ENCODE data around the gene CPEB3.

Gene CPEB3

GRCh38 chr10:92180399-92180798, 110.5 kb downstream of the CPEB3 start:
- no peak for TF ChIP-seq HDGF (IDR thresholded peaks at IDR 0.05; ENCODE audit: borderline replicate concordance)
- TF ChIP-seq L3MBTL2 (conservative IDR thresholded peaks at IDR 0.05) = no peak
- TF ChIP-seq TARDBP (IDR thresholded peaks at IDR 0.05) = no peak
- no peak for TF ChIP-seq FOXK2 (IDR thresholded peaks at IDR 0.05)
- TF ChIP-seq CTBP1 (IDR thresholded peaks at IDR 0.05; ENCODE audit: borderline replicate concordance) = no peak
- TF ChIP-seq ARNT (IDR thresholded peaks at IDR 0.05) = no peak
- no peak for TF ChIP-seq FOXM1 (IDR thresholded peaks at IDR 0.05; ENCODE audit: borderline replicate concordance)
- TF ChIP-seq, protein P1, sequence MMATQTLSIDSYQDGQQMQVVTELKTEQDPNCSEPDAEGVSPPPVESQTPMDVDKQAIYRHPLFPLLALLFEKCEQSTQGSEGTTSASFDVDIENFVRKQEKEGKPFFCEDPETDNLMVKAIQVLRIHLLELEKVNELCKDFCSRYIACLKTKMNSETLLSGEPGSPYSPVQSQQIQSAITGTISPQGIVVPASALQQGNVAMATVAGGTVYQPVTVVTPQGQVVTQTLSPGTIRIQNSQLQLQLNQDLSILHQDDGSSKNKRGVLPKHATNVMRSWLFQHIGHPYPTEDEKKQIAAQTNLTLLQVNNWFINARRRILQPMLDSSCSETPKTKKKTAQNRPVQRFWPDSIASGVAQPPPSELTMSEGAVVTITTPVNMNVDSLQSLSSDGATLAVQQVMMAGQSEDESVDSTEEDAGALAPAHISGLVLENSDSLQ (IDR thresholded peaks at IDR 0.05) = no peak
- TF ChIP-seq SP1 (IDR thresholded peaks at IDR 0.05) = no peak
- TF ChIP-seq FOXA1 (IDR thresholded peaks at IDR 0.05) = no peak
- CTCF ChIA-PET = no interaction called here
- no peak for DNase-seq (ENCODE audit: extremely low spot score)
- POLR2A ChIA-PET = no interaction called here

DNA sequence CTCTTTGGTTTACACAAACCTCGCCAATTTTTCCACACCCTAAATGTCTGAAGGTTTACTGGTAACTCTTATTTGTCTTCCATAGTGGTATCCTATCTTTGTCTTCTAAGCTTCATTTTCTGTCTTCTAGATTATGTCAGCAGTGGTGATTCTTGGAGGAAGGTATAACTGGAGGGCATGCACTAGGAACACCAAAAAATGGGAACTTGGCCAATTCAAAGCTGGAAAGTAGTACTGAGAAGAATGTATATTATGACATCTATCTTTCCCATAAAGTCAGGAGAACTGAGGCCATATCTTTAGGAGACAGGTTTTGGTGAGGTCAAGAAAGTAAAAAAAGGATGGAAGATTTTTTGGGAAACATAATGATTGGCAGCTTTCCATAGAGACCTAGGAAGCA, 113.3 kb downstream of the CPEB3 start:
- ChIA-PET CTCF (no interaction called here), POLR2A (no interaction called here)
- no peak for DNase-seq (ENCODE audit: extremely low spot score)
- TF ChIP-seq ELF4 (IDR thresholded peaks at IDR 0.05) (no peak), BHLHE40 (IDR thresholded peaks at IDR 0.05; ENCODE audit: borderline replicate concordance) (no peak), FOXA1 (IDR thresholded peaks at IDR 0.05) (no peak), SUZ12 (IDR thresholded peaks at IDR 0.05) (no peak), ZNF384 (IDR thresholded peaks at IDR 0.05) (no peak), FOXM1 (IDR thresholded peaks at IDR 0.05; ENCODE audit: borderline replicate concordance) (no peak), NFRKB (IDR thresholded peaks at IDR 0.05) (no peak), L3MBTL2 (conservative IDR thresholded peaks at IDR 0.05) (no peak), ARNT (IDR thresholded peaks at IDR 0.05) (no peak), HDGF (IDR thresholded peaks at IDR 0.05; ENCODE audit: borderline replicate concordance) (no peak)

GRCh38 chr10:92175164-92175563, 115.7 kb downstream of the CPEB3 start:
- ChIA-PET CTCF (no interaction called here), POLR2A (no interaction called here)
- no peak for DNase-seq (ENCODE audit: extremely low spot score)
- TF ChIP-seq SP1 (IDR thresholded peaks at IDR 0.05) (no peak), LEF1 (IDR thresholded peaks at IDR 0.05; ENCODE audit: borderline replicate concordance) (no peak), FOXA1 (IDR thresholded peaks at IDR 0.05) (no peak), HDGF (IDR thresholded peaks at IDR 0.05; ENCODE audit: borderline replicate concordance) (no peak), ELF4 (IDR thresholded peaks at IDR 0.05) (no peak), FOXK2 (IDR thresholded peaks at IDR 0.05) (no peak), NFRKB (IDR thresholded peaks at IDR 0.05) (no peak), L3MBTL2 (conservative IDR thresholded peaks at IDR 0.05) (no peak), BHLHE40 (IDR thresholded peaks at IDR 0.05; ENCODE audit: borderline replicate concordance) (no peak), ARNT (IDR thresholded peaks at IDR 0.05) (no peak), ZNF384 (IDR thresholded peaks at IDR 0.05) (no peak), TARDBP (IDR thresholded peaks at IDR 0.05) (no peak), SUZ12 (IDR thresholded peaks at IDR 0.05) (no peak), CTBP1 (IDR thresholded peaks at IDR 0.05; ENCODE audit: borderline replicate concordance) (no peak)
- TF ChIP-seq, protein P1 (IDR thresholded peaks at IDR 0.05) = no peak

DNA sequence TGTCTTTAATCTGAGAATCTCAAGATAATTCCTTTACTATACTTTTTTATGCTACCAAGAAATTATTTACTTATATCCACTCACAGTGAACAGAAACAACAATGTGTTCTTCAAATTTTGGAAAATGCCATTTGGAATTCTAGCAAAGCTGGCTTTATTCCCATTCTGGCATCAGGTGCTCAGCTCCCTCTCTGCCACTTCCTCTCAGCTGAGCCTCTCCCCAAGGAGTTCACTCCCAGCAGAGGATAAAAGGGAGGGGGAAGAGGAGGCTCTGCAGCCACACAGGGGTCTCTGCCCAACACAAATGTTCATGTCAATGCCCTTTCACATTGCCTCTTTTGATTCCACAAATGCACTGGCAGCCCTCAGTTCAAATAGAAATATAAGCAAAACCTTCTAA, 116.9 kb downstream of the CPEB3 start:
- CTCF ChIA-PET = no interaction called here
- DNase-seq (ENCODE audit: extremely low spot score) = no peak
- POLR2A ChIA-PET = no interaction called here
- TF ChIP-seq ELF4 (IDR thresholded peaks at IDR 0.05) (no peak), ZNF384 (IDR thresholded peaks at IDR 0.05) (no peak), SUZ12 (IDR thresholded peaks at IDR 0.05) (no peak), BHLHE40 (IDR thresholded peaks at IDR 0.05; ENCODE audit: borderline replicate concordance) (no peak), CTBP1 (IDR thresholded peaks at IDR 0.05; ENCODE audit: borderline replicate concordance) (no peak)

- ChIA-PET CTCF (no interaction called here), POLR2A (interaction anchor here (0.6 kb wide), 1 partner anchor 28 kb away, joined by 6 read pairs; no protein-coding TSS in a partner anchor)
- TF ChIP-seq, protein P1 (IDR thresholded peaks at IDR 0.05) = no peak
- TF ChIP-seq TARDBP (IDR thresholded peaks at IDR 0.05) = no peak
- TF ChIP-seq L3MBTL2 (conservative IDR thresholded peaks at IDR 0.05) = no peak
- TF ChIP-seq NFRKB (IDR thresholded peaks at IDR 0.05) = no peak
- no peak for TF ChIP-seq ARNT (IDR thresholded peaks at IDR 0.05)
- no peak for TF ChIP-seq SP1 (IDR thresholded peaks at IDR 0.05)
- TF ChIP-seq FOXK2 (IDR thresholded peaks at IDR 0.05) = no peak
- no peak for TF ChIP-seq FOXA1 (IDR thresholded peaks at IDR 0.05)
- no peak for TF ChIP-seq FOXM1 (IDR thresholded peaks at IDR 0.05; ENCODE audit: borderline replicate concordance)
- no peak for TF ChIP-seq SUZ12 (IDR thresholded peaks at IDR 0.05)
- no peak for TF ChIP-seq ZNF384 (IDR thresholded peaks at IDR 0.05)
- DNase-seq (ENCODE audit: extremely low spot score) = no peak
These were observed 126.7 kb downstream of the CPEB3 start for GRCh38 chr10:92164036-92164696.

GRCh38 chr10:92162541-92162940, 128.3 kb downstream of the CPEB3 start:
- TF ChIP-seq FOXM1 (IDR thresholded peaks at IDR 0.05; ENCODE audit: borderline replicate concordance) (no peak), SUZ12 (IDR thresholded peaks at IDR 0.05) (no peak), NFRKB (IDR thresholded peaks at IDR 0.05) (no peak), FOXK2 (IDR thresholded peaks at IDR 0.05) (no peak), HDGF (IDR thresholded peaks at IDR 0.05; ENCODE audit: borderline replicate concordance) (no peak), ZNF384 (IDR thresholded peaks at IDR 0.05) (no peak), L3MBTL2 (conservative IDR thresholded peaks at IDR 0.05) (no peak), ARNT (IDR thresholded peaks at IDR 0.05) (no peak), ELF4 (IDR thresholded peaks at IDR 0.05) (no peak), FOXA1 (IDR thresholded peaks at IDR 0.05) (no peak), SP1 (IDR thresholded peaks at IDR 0.05) (no peak), TARDBP (IDR thresholded peaks at IDR 0.05) (no peak), LEF1 (IDR thresholded peaks at IDR 0.05; ENCODE audit: borderline replicate concordance) (no peak)
- TF ChIP-seq, protein P1 (IDR thresholded peaks at IDR 0.05) = no peak
- ChIA-PET POLR2A (no interaction called here), CTCF (no interaction called here)
- no peak for DNase-seq (ENCODE audit: extremely low spot score)
